ENCODE measurements around the gene DMAP1.

DNA sequence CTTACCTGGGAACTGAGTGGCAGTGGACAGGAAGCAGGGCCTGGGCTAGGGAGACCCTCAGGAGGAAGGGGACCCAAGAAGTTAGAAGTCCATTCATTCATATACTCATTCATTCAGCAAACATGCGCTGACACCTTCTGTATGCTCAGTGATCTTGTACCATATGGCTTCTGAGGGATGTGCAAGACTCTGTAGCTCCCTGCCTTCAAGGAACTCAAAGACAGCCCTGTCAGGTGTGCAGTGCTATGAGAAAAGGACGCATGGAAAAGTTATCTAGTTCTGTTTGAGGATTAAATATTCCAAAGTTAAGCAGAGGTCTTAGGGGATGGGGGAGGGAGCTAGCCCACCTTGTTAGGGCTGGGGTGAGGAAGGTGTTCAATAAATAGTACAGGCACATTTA lies 12.5 kb downstream of the DMAP1 start:
- TF ChIP-seq, protein P1, sequence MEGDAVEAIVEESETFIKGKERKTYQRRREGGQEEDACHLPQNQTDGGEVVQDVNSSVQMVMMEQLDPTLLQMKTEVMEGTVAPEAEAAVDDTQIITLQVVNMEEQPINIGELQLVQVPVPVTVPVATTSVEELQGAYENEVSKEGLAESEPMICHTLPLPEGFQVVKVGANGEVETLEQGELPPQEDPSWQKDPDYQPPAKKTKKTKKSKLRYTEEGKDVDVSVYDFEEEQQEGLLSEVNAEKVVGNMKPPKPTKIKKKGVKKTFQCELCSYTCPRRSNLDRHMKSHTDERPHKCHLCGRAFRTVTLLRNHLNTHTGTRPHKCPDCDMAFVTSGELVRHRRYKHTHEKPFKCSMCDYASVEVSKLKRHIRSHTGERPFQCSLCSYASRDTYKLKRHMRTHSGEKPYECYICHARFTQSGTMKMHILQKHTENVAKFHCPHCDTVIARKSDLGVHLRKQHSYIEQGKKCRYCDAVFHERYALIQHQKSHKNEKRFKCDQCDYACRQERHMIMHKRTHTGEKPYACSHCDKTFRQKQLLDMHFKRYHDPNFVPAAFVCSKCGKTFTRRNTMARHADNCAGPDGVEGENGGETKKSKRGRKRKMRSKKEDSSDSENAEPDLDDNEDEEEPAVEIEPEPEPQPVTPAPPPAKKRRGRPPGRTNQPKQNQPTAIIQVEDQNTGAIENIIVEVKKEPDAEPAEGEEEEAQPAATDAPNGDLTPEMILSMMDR (optimal IDR thresholded peaks at IDR 0.05 in 1 of 3, IDR thresholded peaks at IDR 0.05 in 1 of 3, conservative IDR thresholded peaks at IDR 0.05 in 1 of 3; ENCODE audit: extremely low read depth in 1 of 3, insufficient read depth in 2 of 3, low read length in 3 of 3), result no peak
- no peak for TF ChIP-seq EZH2 (IDR thresholded peaks at IDR 0.05; ENCODE audit: low read length)
